ENCODE measurements around the gene RPS17.

- TF ChIP-seq CTCF (IDR thresholded peaks at IDR 0.05) (no peak), EP300 (IDR thresholded peaks at IDR 0.05) (no peak)
These were observed 13.6 kb upstream of the RPS17 start for GRCh38 chr15:82553846-82554245.

Data from sigmoid colon (tissue), 4 donors.